GM23248 (cell line): ENCODE data around the gene CFAP74. TPM values are rescaled to one million over a fixed set of nuclear protein-coding genes. Genes with fewer than 3 reads are reported as not detected.
"Not testable (repeated sequence)": the region's sequence is repeated elsewhere in the genome, so short reads cannot be mapped to it uniquely, and the experiment has no call there.

Experiments
- DNase-seq: peaks from one replicate; pipeline ENCODE4 v3.0.0-alpha.2; 2015
- H2AFZ ChIP-seq: fragments of 200-600 bp; sonication (generic); 2 replicates; pipeline ENCODE4 v1.6.1; 2016; ENCODE audit warnings: antibody characterized with exemption
- H3F3A ChIP-seq: fragments of 200-600 bp; sonication (generic); 2 replicates; pipeline ENCODE4 v1.6.1; 2016; ENCODE audit warnings: mild to moderate bottlenecking, antibody characterized with exemption, mixed run types; ENCODE audit not compliant: insufficient read depth
- H3K27ac ChIP-seq: fragments of 200-600 bp; sonication (generic); 2 replicates; pipeline ENCODE4 v1.5.1; 2016; ENCODE audit warnings: mild to moderate bottlenecking
- H3K27me3 ChIP-seq: fragments of 200-600 bp; sonication (generic); replicated peaks from 2 replicates; pipeline ENCODE4 v1.6.1; 2016; ENCODE audit warnings: mild to moderate bottlenecking; ENCODE audit not compliant: insufficient read depth
- H3K36me3 ChIP-seq: fragments of 200-600 bp; sonication (generic); 2 replicates; pipeline ENCODE4 v1.6.1; 2016; ENCODE audit warnings: low read depth, mild to moderate bottlenecking
- H3K4me1 ChIP-seq: fragments of 200-600 bp; sonication (generic); 2 replicates; pipeline ENCODE4 v1.6.1; 2016; ENCODE audit warnings: mild to moderate bottlenecking; ENCODE audit not compliant: insufficient read depth
- H3K4me2 ChIP-seq: fragments of 200-600 bp; sonication (generic); one replicate; pipeline ENCODE4 v1.6.1; 2016; ENCODE audit warnings: mild to moderate bottlenecking; ENCODE audit not compliant: unreplicated experiment
- H3K4me3 ChIP-seq: fragments of 200-600 bp; sonication (generic); 2 replicates; pipeline ENCODE4 v1.5.1; 2016; ENCODE audit warnings: mild to moderate bottlenecking
- H3K79me2 ChIP-seq: fragments of 200-600 bp; sonication (generic); 2 replicates; pipeline ENCODE4 v1.6.1; 2016; ENCODE audit warnings: mild to moderate bottlenecking; ENCODE audit not compliant: insufficient read depth
- H3K9ac ChIP-seq: fragments of 200-600 bp; sonication (generic); 2 replicates; pipeline ENCODE4 v1.6.1; 2016; ENCODE audit warnings: mild to moderate bottlenecking
- H3K9me2 ChIP-seq: fragments of 200-600 bp; sonication (generic); 2 replicates; pipeline ENCODE4 v1.6.1; 2016; ENCODE audit warnings: mixed run types, mild to moderate bottlenecking, moderate library complexity; ENCODE audit not compliant: insufficient read depth
- H3K9me3 ChIP-seq: fragments of 200-600 bp; sonication (generic); one replicate; pipeline ENCODE4 v1.6.1; 2017; ENCODE audit warnings: low read depth
- H4K20me1 ChIP-seq: fragments of 200-600 bp; sonication (generic); 2 replicates; pipeline ENCODE4 v1.6.0; 2016; ENCODE audit not compliant: insufficient read depth
- EZH2 ChIP-seq: fragments of 200-600 bp; sonication (generic); IDR thresholded peaks from 2 replicates; pipeline ENCODE4 v1.6.1; 2018; ENCODE audit warnings: antibody characterized with exemption, mild to moderate bottlenecking; ENCODE audit not compliant: insufficient read depth, poor library complexity, severe bottlenecking
- EZH2phosphoT487 ChIP-seq: fragments of 200-600 bp; sonication (generic); IDR thresholded peaks from 2 replicates; pipeline ENCODE4 v1.6.1; 2018; ENCODE audit warnings: antibody characterized with exemption, moderate library complexity, mild to moderate bottlenecking, low read depth; ENCODE audit not compliant: insufficient read depth
- WGBS, 2 experiments: methylation state at CpG; one replicate each; pipeline ENCODE4 v1.1.6; 2015 to 2017; ENCODE audit warnings: low lambda C conversion rate in 2 of 2, low coverage in 1 of 2; ENCODE audit errors: missing lambda C conversion rate in 2 of 2; 5-methylcytosine and 5-hydroxymethylcytosine counted together
- in situ Hi-C: fragments of 300-500 bp; cut with MboI; formaldehyde crosslinking; loops from 2 replicates; pipeline ENCODE4 v1.15.0; 2020
- polyA plus RNA-seq: library from polyadenylated mRNA; unstranded; fragments of >200 nt; fragmentation: Nextera tagmentation; extraction: Ambion mirVana; gene quantifications from 2 replicates; pipeline ENCODE4 v1.2.1, GENCODE V29; 2016
- total RNA-seq: library from RNA; depleted of rRNA; stranded (reverse); fragments of >200 nt; shearing (Covaris generic); gene quantifications from 2 replicates; pipeline ENCODE4 v1.2.3, GENCODE V29; 2014

Gene CFAP74
- total and polyA plus RNA-seq, 2 experiments from 2014 or later = not detected

- Histone ChIP-seq H3F3A (no peaks in the 10 kb centered on the region), H3K9me3 (no peaks in the 10 kb centered on the region), H3K27me3 (no peaks in the 10 kb centered on the region; the same call in 1 of the 2 replicates), H2AFZ (no peak overlapping the region), H3K79me2 (no peaks in the 10 kb centered on the region), H3K9ac (no peak overlapping the region), H4K20me1 (no peaks in the 10 kb centered on the region), H3K4me3 (no peak overlapping the region), H3K4me1 (no peaks in the 10 kb centered on the region), H3K36me3 (no peaks in the 10 kb centered on the region), H3K9me2 (no peaks in the 10 kb centered on the region), H3K27ac (no peak overlapping the region), H3K4me2 (no peak overlapping the region)
- DNase-seq = no peak
- 74 to 86% methylated on average over 11 to 26 of the region's 26 CpGs for WGBS, 2 experiments
- no peak for TF ChIP-seq EZH2phosphoT487
- no peak for TF ChIP-seq EZH2
- in situ Hi-C loops = no loop called here
Observed at GRCh38 chr1:1981142-1981500, 22.5 kb downstream of the CFAP74 start.

GRCh38 chr1:1980467-1981141 is 23.0 kb downstream of the CFAP74 start:
- Histone ChIP-seq H3K9me2 (no peaks in the 10 kb centered on the region), H3K27ac (no peak overlapping the region), H3F3A (no peaks in the 10 kb centered on the region), H2AFZ (no peak overlapping the region), H3K36me3 (no peaks in the 10 kb centered on the region), H3K4me2 (no peak overlapping the region), H4K20me1 (no peaks in the 10 kb centered on the region), H3K9ac (no peak overlapping the region), H3K4me1 (no peaks in the 10 kb centered on the region), H3K79me2 (no peaks in the 10 kb centered on the region), H3K4me3 (no peak overlapping the region), H3K9me3 (no peaks in the 10 kb centered on the region), H3K27me3 (peaks cover 1% of the 10 kb centered on the region; the same call in 1 of the 2 replicates)
- TF ChIP-seq EZH2phosphoT487 = no peak
- no peak for TF ChIP-seq EZH2
- in situ Hi-C loops = no loop called here
- DNase-seq = no peak
- 78 to 79% methylated on average over 39 to 42 of the region's 42 CpGs for WGBS, 2 experiments

GRCh38 chr1:1979482-1980165 is 24.0 kb downstream of the CFAP74 start:
- Histone ChIP-seq H3K9me2 (no peaks in the 10 kb centered on the region), H3K4me1 (no peaks in the 10 kb centered on the region), H3K9ac (no peak overlapping the region), H2AFZ (no peak overlapping the region), H4K20me1 (no peaks in the 10 kb centered on the region), H3K9me3 (no peaks in the 10 kb centered on the region), H3K36me3 (no peaks in the 10 kb centered on the region), H3K27me3 (peaks cover 10% of the 10 kb centered on the region), H3K79me2 (no peaks in the 10 kb centered on the region), H3K4me2 (no peak overlapping the region), H3K4me3 (no peak overlapping the region), H3K27ac (no peak overlapping the region), H3F3A (no peaks in the 10 kb centered on the region)
- no peak for DNase-seq
- WGBS, 2 experiments = 87 to 92% methylated on average over 41 to 61 of the region's 61 CpGs
- in situ Hi-C loops = no loop called here
- TF ChIP-seq EZH2phosphoT487 (no peak), EZH2 (no peak)

GRCh38 chr1:1978690-1979481 is 24.7 kb downstream of the CFAP74 start:
- H3K36me3 ChIP-seq, H3F3A ChIP-seq, H2AFZ ChIP-seq, H3K9ac ChIP-seq, H4K20me1 ChIP-seq, DNase-seq, H3K9me2 ChIP-seq, H3K4me3 ChIP-seq, H3K9me3 ChIP-seq, H3K27ac ChIP-seq, H3K4me2 ChIP-seq, in situ Hi-C loops, H3K79me2 ChIP-seq, H3K4me1 ChIP-seq: not testable (repeated sequence)
- WGBS, 2 experiments = 78 to 79% methylated on average over 44 to 51 of the region's 51 CpGs
- H3K27me3 ChIP-seq = peaks cover 10% of the 10 kb centered on the region
